HG02943 (cell line): ENCODE results near the gene MAML3.
A peak's percentile ranks its signal among the peaks of the same experiment; 100 is the strongest.

ENCODE experiments used
- ATAC-seq: cut with Tn5 transposase; IDR thresholded peaks from one replicate; pipeline ENCODE4 v1.9.1; 2021; ENCODE audit warnings: mild to moderate bottlenecking, low read depth, moderate library complexity; ENCODE audit not compliant: unreplicated experiment

MAML3 gene

DNA sequence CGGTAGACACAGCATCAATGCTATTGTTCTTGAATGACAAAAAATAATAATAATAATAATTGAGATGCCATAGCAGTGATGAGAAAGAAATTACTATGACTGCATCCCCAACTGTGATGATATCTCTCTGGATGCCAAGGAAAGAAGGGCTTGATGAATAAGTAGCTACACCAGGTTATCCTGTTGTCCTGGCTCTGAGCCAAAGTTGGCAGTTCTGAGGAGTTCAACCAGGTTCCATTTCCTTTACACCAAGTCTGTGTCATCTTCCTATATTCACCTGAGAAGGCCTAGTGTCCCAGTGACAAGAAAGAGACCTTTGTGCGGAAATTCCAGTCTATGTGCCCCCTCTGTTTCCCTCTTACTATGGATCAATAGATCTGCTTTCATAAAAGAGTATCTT is 3.4 kb upstream of the MAML3 start:
- no peak for ATAC-seq

GRCh38 chr4:140156529-140157171 is 2.7 kb upstream of the MAML3 start:
- ATAC-seq: peak; percentile 62

GRCh38 chr4:140154572-140154891 is 548 bp upstream of the MAML3 start:
- no peak for ATAC-seq

GRCh38 chr4:140153419-140153717 is 616 bp downstream of the MAML3 start:
- no peak for ATAC-seq

- ATAC-seq: no peak
Measured at GRCh38 chr4:140152751-140153418, 1.1 kb downstream of the MAML3 start.

DNA sequence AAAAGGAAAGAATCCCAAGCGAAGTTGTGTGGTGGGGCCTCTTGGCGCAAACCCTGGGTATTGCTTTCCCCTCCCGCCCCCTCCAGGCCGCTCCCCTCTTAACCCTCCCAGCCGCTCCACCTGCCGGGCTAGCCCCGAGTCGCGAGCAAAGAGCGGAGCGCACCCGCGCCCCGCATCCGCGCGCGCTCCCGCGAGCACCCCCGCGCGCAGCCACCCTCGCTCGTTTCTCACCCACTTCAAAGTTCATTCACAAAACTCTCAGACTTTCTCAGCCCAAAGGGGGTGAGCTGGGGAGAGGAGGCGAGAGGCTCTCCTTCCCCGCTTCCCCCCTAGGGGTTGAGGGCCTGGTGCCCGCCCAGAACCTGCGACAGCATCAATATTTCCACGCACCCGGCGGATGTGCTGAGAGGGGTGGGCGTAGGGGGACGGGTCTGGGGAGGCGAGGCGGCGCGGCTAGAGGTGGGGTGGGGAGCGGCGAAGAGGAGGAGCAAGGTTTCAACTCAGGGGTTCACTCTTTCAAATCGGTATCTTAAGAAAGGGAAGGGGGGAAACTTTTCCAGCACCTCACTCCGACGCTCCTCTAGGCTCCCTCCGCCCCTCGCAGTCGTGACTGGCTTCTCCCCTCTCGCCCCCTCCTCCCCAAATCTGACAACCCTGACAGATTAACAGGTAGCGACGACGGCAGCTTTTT is 1.8 kb downstream of the MAML3 start:
- no peak for ATAC-seq

DNA sequence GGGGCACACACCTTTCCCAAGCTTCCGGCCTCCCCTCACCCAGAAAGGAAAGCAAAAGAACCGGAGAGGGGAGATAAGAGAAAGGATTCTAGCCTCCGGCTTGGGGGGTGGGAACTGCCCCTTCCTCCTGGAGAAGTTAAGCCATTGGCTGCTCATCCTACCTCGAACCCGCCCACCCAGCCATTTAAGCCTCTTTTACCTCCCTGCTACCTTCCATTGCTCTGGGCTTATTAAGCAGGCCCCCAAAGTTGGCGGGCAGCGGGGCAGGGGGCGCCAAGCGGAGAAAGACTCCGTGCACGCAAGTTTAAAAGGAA is 2.3 kb downstream of the MAML3 start:
- no peak for ATAC-seq

GRCh38 chr4:140150886-140151698 is 2.9 kb downstream of the MAML3 start:
- no peak for ATAC-seq

DNA sequence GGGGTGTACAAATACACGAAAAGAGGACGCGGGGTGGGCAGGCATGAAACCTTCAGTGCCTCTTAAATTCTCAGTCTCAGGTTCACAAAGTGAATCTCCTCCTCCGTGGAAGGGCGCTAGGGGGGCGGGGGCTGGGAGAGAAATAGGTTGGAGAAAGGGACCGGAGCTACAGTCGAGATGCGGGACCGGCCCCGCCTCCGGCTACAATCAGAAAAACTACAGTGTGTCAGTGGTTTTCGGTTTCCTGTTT is 3.4 kb downstream of the MAML3 start:
- ATAC-seq: no peak

- ATAC-seq: no peak
Measured at GRCh38 chr4:140149846-140150635, 3.9 kb downstream of the MAML3 start.

- ATAC-seq: no peak
Measured at GRCh38 chr4:140144050-140144449, 9.9 kb downstream of the MAML3 start.

- ATAC-seq: no peak
Measured at GRCh38 chr4:140141210-140141835, 12.7 kb downstream of the MAML3 start.

GRCh38 chr4:140140566-140140965 is 13.4 kb downstream of the MAML3 start:
- no peak for ATAC-seq

DNA sequence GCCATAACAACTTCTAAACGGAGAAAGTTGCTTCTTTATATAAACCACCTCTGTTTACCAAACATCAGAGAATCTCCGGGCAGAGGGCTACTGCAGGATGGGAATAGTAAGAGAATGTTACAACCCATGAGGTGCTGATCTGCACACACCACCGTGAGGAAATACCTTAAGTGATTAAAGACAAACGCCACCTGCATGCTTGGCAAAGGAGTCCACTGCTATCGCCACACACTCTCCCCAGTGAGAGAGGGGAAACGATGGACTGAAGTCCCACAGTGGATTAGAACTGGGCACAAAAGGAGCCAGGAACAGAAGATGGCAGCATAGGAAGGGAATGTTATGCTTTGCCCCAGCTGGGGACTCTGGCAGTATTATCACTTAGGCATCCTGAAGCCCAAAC is 15.6 kb downstream of the MAML3 start:
- no peak for ATAC-seq

DNA sequence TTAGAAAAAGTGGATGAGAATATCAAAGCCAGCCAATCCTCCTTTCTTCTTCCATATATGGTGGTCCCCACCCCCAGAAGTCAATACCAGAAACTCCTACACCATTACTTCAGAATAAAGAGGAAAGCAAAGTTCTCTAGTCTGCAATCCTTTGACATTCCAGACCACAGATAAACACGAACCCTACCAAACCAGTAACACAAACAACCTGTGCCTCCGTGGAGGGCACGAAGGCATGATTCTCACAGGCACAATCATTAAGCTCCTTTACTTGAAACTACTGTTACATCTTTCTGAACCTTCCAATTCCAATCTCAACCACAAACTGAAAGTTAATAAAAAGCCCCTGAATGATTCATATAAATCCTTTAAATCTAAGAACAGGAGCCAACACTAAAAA is 16.3 kb downstream of the MAML3 start:
- ATAC-seq: no peak

DNA sequence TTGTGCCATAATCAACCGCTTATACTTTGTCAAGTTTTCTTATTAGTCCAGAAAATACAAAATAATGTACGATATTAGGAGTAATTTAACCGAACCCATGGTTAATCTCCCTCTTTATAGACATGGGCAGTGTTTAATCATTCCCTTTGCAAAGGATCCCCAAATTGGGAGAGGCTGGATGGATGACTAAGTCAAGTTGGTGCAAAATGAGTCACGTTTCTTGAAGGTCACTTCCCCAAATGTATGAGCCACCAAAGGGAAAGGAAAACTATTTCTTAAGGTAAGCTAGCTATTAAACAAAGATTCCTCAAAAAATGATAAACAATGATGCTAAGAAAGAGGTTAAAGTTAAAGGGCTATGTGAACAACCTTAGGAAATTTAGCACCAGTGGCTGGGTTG is 17.5 kb downstream of the MAML3 start:
- ATAC-seq: no peak

DNA sequence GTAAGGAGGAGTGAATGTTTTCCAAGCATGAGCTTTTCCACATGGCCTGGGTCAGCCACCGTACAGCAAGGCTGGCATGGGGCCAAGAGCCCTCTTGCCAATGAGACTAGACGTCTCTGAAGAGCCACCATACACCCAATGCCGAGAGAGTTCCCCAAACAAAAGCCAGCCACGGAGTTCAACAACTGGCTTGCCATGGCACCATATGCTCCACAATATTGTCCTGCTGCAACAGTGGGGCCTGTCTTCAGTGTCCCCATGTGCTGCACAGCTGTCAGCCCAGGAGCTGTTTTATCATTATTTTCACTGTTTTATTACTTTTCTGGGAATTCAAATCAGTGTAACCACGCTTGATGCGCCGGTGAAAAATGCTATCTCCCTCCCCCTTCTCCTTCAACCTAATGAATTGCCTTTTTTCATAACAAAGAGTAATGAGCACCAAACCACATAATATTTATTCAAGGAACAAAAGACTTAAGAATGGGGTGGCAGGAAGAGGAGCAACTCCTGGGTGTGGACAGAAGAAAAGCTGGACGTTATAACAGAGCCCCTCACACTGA is 18.4 kb downstream of the MAML3 start:
- ATAC-seq: no peak

- no peak for ATAC-seq
Measured at GRCh38 chr4:140134746-140135425, 19.1 kb downstream of the MAML3 start.

GRCh38 chr4:140133576-140133975 is 20.4 kb downstream of the MAML3 start:
- ATAC-seq: no peak
